Hepatocyte (in vitro differentiated cells): ENCODE data around the gene SGSM2. TPM values are rescaled to one million over a fixed set of nuclear protein-coding genes. Genes with fewer than 3 reads are reported as not detected.

Experiments
- DNase-seq: peaks from one replicate; pipeline ENCODE4 v3.0.0-alpha.2; 2016; ENCODE audit warnings: low spot score
- H2AFZ ChIP-seq: fragments of 200-600 bp; sonication (generic); 2 replicates; pipeline ENCODE4 v1.6.0; 2016; ENCODE audit warnings: antibody characterized with exemption, mild to moderate bottlenecking
- H3K27ac ChIP-seq: fragments of 200-600 bp; sonication (generic); 2 replicates; pipeline ENCODE4 v1.5.1; 2016; ENCODE audit warnings: mild to moderate bottlenecking
- H3K27me3 ChIP-seq: fragments of 200-600 bp; sonication (generic); 2 replicates; pipeline ENCODE4 v1.6.1; 2016
- H3K36me3 ChIP-seq: fragments of 200-600 bp; sonication (generic); replicated peaks from 2 replicates; pipeline ENCODE4 v1.5.1; 2016; ENCODE audit warnings: low read depth; ENCODE audit not compliant: insufficient read depth
- H3K4me1 ChIP-seq: fragments of 200-600 bp; sonication (generic); 2 replicates; pipeline ENCODE4 v1.5.1; 2016; ENCODE audit warnings: mild to moderate bottlenecking, moderate library complexity; ENCODE audit not compliant: insufficient read depth
- H3K4me2 ChIP-seq: fragments of 200-600 bp; sonication (generic); 2 replicates; pipeline ENCODE4 v1.6.0; 2016
- H3K4me3 ChIP-seq: fragments of 200-600 bp; sonication (generic); 2 replicates; pipeline ENCODE4 v1.5.1; 2016; ENCODE audit warnings: mild to moderate bottlenecking
- H3K79me2 ChIP-seq: fragments of 200-600 bp; sonication (generic); 2 replicates; pipeline ENCODE4 v1.6.0; 2017; ENCODE audit warnings: mild to moderate bottlenecking
- H3K9me2 ChIP-seq: fragments of 200-600 bp; sonication (generic); replicated peaks from 2 replicates; pipeline ENCODE4 v1.6.0; 2017; ENCODE audit warnings: mild to moderate bottlenecking; ENCODE audit not compliant: insufficient read depth
- H3K9me3 ChIP-seq: fragments of 200-600 bp; sonication (generic); 2 replicates; pipeline ENCODE4 v1.5.1; 2016; ENCODE audit warnings: low read depth, mild to moderate bottlenecking
- H4K20me1 ChIP-seq: fragments of 200-600 bp; sonication (generic); 2 replicates; pipeline ENCODE4 v1.6.0; 2016; ENCODE audit warnings: mild to moderate bottlenecking; ENCODE audit not compliant: insufficient read depth, poor library complexity, severe bottlenecking
- CTCF ChIP-seq: fragments of 200-600 bp; sonication (generic); IDR thresholded peaks from 2 replicates; pipeline ENCODE4 v1.5.1; 2016; ENCODE audit warnings: antibody characterized with exemption, mild to moderate bottlenecking; ENCODE audit not compliant: poor library complexity
- EZH2 ChIP-seq: fragments of 200-600 bp; sonication (generic); IDR thresholded peaks from 2 replicates; pipeline ENCODE4 v1.6.1; 2016; ENCODE audit warnings: antibody characterized with exemption, mild to moderate bottlenecking, borderline replicate concordance
- EZH2phosphoT487 ChIP-seq: fragments of 200-600 bp; sonication (generic); IDR thresholded peaks from one replicate; pipeline ENCODE4 v1.6.1; 2018; ENCODE audit warnings: antibody characterized with exemption, mild to moderate bottlenecking, low read depth, moderate library complexity; ENCODE audit not compliant: unreplicated experiment, severe bottlenecking
- WGBS: methylation state at CpG from one replicate; pipeline ENCODE4 v1.1.6; 2016; ENCODE audit warnings: low lambda C conversion rate; ENCODE audit errors: missing lambda C conversion rate; 5-methylcytosine and 5-hydroxymethylcytosine counted together
- polyA plus RNA-seq: library from polyadenylated mRNA; unstranded; fragments of >200 nt; fragmentation: Nextera tagmentation; extraction: Ambion mirVana; gene quantifications from 2 replicates; pipeline ENCODE4 v1.2.1, GENCODE V29; 2016
- total RNA-seq: library from RNA; depleted of rRNA; stranded (reverse); fragments of >200 nt; gene quantifications from 2 replicates; pipeline ENCODE4 v1.2.3, GENCODE V29; 2014

The SGSM2 gene
- total and polyA plus RNA-seq, 2 experiments from 2014 or later: 22.2 to 34.9 TPM

- WGBS: 98% methylated on average over 8 of the region's 8 CpGs
Observed at GRCh38 chr17:2368359-2368758, 31.1 kb downstream of the SGSM2 start.

GRCh38 chr17:2369039-2369438, 31.7 kb downstream of the SGSM2 start:
- H3K9me3 ChIP-seq: no peaks in the 10 kb centered on the region
- H3K36me3 ChIP-seq: no peaks in the 10 kb centered on the region
- H3K9me2 ChIP-seq: no peaks in the 10 kb centered on the region
- no peak overlapping the region for H3K4me3 ChIP-seq
- TF ChIP-seq EZH2 (no peak), CTCF (no peak), EZH2phosphoT487 (no peak)
- no peak overlapping the region for H3K27ac ChIP-seq
- no peaks in the 10 kb centered on the region for H3K4me1 ChIP-seq
- H3K79me2 ChIP-seq: no peaks in the 10 kb centered on the region
- no peaks in the 10 kb centered on the region for H3K27me3 ChIP-seq
- DNase-seq: no peak
- no peak overlapping the region for H2AFZ ChIP-seq
- WGBS: 92% methylated on average over 5 of the region's 5 CpGs
- no peak overlapping the region for H3K4me2 ChIP-seq
- no peaks in the 10 kb centered on the region for H4K20me1 ChIP-seq

More at GRCh38 chr17:2368359-2368758, 31.1 kb downstream of the SGSM2 start:
- no peak for TF ChIP-seq CTCF
- TF ChIP-seq EZH2phosphoT487: no peak
- no peak for TF ChIP-seq EZH2
- Histone ChIP-seq H3K9me2 (no peaks in the 10 kb centered on the region), H3K4me2 (no peak overlapping the region), H3K79me2 (no peaks in the 10 kb centered on the region), H4K20me1 (no peaks in the 10 kb centered on the region), H3K27me3 (no peaks in the 10 kb centered on the region), H3K4me1 (no peaks in the 10 kb centered on the region), H3K9me3 (no peaks in the 10 kb centered on the region), H3K27ac (no peak overlapping the region), H2AFZ (no peak overlapping the region), H3K4me3 (no peak overlapping the region), H3K36me3 (no peaks in the 10 kb centered on the region)
- DNase-seq: no peak

GRCh38 chr17:2369551-2370210, 32.4 kb downstream of the SGSM2 start:
- H3K4me2 ChIP-seq: no peak overlapping the region
- no peak for DNase-seq
- no peak overlapping the region for H3K27ac ChIP-seq
- no peaks in the 10 kb centered on the region for H4K20me1 ChIP-seq
- H3K4me3 ChIP-seq: no peak overlapping the region
- no peaks in the 10 kb centered on the region for H3K4me1 ChIP-seq
- peak; percentile 3 for TF ChIP-seq CTCF
- TF ChIP-seq EZH2: no peak
- 70% methylated on average over 20 of the region's 20 CpGs for WGBS
- no peaks in the 10 kb centered on the region for H3K9me2 ChIP-seq
- H3K79me2 ChIP-seq: no peaks in the 10 kb centered on the region
- no peaks in the 10 kb centered on the region for H3K9me3 ChIP-seq
- no peak overlapping the region for H2AFZ ChIP-seq
- H3K36me3 ChIP-seq: no peaks in the 10 kb centered on the region
- no peaks in the 10 kb centered on the region for H3K27me3 ChIP-seq
